ENCODE results near the gene KLF13. TPM values are rescaled to one million over a fixed set of nuclear protein-coding genes. Genes with fewer than 3 reads are reported as not detected.

Gene KLF13
- total RNA-seq, 4 donors from 2014 or later = 49.7 to 67.5 (median 62.3) TPM

GRCh38 chr15:31330111-31330785, 3.6 kb downstream of the KLF13 start:
- no peak for TF ChIP-seq CTCF (IDR thresholded peaks at IDR 0.05)
- ATAC-seq (ENCODE audit: low FRiP score) (no peak), DNase-seq (ENCODE audit: low spot score) (no peak)

- DNase-seq (ENCODE audit: low spot score) (no peak), ATAC-seq (ENCODE audit: low FRiP score) (no peak)
Measured at GRCh38 chr15:31330836-31331235, 4.2 kb downstream of the KLF13 start.

GRCh38 chr15:31331389-31331788, 4.8 kb downstream of the KLF13 start:
- TF ChIP-seq CTCF (IDR thresholded peaks at IDR 0.05) = no peak
- no peak for ATAC-seq (ENCODE audit: low FRiP score)
- no peak for DNase-seq (ENCODE audit: low spot score)

More at GRCh38 chr15:31330836-31331235, 4.2 kb downstream of the KLF13 start:
- no peak for TF ChIP-seq CTCF (IDR thresholded peaks at IDR 0.05)

- no peak for TF ChIP-seq CTCF (IDR thresholded peaks at IDR 0.05)
- ATAC-seq (ENCODE audit: low FRiP score) = no peak
- no peak for DNase-seq (ENCODE audit: low spot score)
Measured at GRCh38 chr15:31332020-31332680, 5.5 kb downstream of the KLF13 start.

- DNase-seq (ENCODE audit: low spot score) = no peak
- TF ChIP-seq CTCF (IDR thresholded peaks at IDR 0.05) = no peak
- ATAC-seq (ENCODE audit: low FRiP score) = no peak
Measured at GRCh38 chr15:31332681-31333071, 6.0 kb downstream of the KLF13 start.

GRCh38 chr15:31333119-31333518, 6.5 kb downstream of the KLF13 start:
- ATAC-seq (ENCODE audit: low FRiP score) (no peak), DNase-seq (ENCODE audit: low spot score) (no peak)
- no peak for TF ChIP-seq CTCF (IDR thresholded peaks at IDR 0.05)

- ATAC-seq (ENCODE audit: low FRiP score) (no peak), DNase-seq (ENCODE audit: low spot score) (no peak)
- TF ChIP-seq CTCF (IDR thresholded peaks at IDR 0.05) = no peak
Measured at GRCh38 chr15:31333820-31334219, 7.2 kb downstream of the KLF13 start.
